ENCODE results near the gene TXNRD1.
"Not testable (repeated sequence)": the region's sequence is repeated elsewhere in the genome, so short reads cannot be mapped to it uniquely, and the experiment has no call there.

The TXNRD1 gene

GRCh38 chr12:104230304-104231095 is 14.9 kb downstream of the TXNRD1 start:
- in situ Hi-C loops (cut with MboI; ENCODE audit: low sequenced_read_pairs) = no loop called here

DNA sequence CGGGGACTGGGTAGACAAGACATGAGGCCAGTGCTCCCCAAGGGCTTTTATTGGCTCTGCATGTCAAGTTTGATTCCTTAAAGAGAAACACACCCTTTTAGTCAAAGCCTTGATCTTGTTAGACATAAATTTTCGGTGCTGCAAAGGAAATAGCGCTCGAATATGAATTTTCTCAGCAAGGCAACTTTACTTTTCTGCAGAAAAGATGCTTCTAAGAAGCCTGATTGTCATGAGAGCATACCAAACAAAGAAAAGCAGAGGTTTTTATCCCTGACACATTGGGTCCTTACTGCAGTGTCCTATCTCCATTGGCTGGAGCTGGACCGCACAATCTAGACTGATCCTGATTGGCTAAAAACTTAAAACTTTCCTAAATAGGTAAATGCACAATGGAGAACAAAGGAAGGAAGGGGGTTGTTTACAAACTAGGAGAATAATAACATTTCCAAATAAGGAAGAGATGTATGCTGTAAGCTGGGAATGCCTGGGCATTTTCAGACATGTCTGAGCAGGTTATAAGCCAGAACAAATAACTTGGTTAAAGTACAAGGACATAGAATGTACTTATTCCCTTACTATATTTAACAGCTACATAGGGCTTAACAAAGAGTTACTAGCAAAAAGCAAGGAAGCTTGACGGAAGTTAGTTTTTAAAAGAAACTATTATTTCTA is 17.2 kb downstream of the TXNRD1 start:
- in situ Hi-C loops (cut with MboI; ENCODE audit: low sequenced_read_pairs) = no loop called here

- in situ Hi-C loops (cut with MboI; ENCODE audit: low sequenced_read_pairs) = no loop called here
Measured at GRCh38 chr12:104234926-104235499, 19.4 kb downstream of the TXNRD1 start.

DNA sequence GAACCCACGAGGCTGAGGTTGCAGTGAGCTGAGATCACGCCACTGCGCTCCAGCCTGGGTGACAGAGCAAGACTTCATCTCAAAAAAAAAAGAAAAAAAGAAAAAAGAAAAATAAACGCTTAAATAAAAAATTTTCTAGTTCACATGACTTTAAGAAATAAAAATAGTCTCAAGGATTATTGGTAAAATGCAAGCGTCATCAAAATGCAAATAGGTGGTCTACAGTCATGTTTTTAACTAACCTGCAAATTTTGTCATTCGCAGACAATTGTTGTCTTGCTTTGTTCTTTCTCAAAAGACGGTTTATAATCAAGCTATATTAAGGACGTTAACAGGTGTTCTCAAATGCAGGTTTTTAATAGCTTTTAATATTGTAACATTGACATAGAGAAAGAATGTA is 22.4 kb downstream of the TXNRD1 start:
- in situ Hi-C loops (cut with MboI; ENCODE audit: low sequenced_read_pairs) = no loop called here

DNA sequence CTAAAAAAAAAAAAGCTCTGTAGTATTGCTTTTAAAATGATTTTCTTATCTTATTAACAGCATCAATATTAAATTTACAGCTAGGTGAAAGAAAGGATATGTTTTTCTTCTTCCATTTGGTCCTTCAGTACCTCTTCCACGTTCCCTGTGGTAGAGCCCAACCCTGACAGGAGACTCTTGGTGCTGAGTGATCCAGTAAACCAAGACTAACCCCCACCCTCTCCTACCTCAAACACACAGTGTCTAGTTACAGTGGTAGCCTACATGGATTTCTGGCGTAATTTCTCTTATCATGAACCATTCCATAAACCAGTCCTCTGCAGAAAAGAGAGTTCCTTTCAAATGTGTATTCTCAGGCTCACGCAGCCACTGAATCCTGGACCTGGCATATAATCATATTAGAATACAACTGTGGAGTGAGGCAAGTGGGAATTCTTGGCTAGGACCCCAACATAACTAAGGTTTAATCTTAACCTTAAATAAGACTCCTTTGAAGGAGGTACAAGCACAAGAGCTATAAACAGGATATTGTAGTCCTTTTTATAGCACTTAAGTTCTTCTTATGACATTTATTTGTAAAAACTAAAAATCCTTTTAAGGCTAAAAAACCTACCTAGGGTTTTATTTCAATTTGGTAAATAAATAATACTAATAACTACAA is 27.1 kb downstream of the TXNRD1 start:
- in situ Hi-C loops (cut with MboI; ENCODE audit: low sequenced_read_pairs) = no loop called here

GRCh38 chr12:104243551-104243950 is 28.0 kb downstream of the TXNRD1 start:
- in situ Hi-C loops (cut with MboI; ENCODE audit: low sequenced_read_pairs) = no loop called here

DNA sequence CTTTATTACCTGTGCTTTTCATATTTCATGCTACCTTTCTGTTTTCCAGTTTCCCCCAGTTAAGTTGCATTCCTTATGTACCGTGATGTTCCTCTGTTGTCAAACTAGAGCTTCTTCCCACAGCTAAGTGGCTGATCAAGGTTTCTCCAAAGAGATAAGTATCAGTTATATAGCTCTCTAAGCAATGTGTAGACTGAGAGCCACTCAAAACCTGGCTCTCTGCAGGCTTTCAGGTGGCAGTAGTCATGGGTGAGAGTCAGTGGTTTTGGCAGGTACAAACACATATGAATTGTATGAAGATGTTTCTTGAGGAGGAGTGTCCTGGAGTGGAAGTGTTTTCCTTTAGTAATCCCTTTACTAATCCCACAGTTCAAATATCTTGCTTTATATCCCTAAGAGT is 28.4 kb downstream of the TXNRD1 start:
- in situ Hi-C loops (cut with MboI; ENCODE audit: low sequenced_read_pairs) = no loop called here

DNA sequence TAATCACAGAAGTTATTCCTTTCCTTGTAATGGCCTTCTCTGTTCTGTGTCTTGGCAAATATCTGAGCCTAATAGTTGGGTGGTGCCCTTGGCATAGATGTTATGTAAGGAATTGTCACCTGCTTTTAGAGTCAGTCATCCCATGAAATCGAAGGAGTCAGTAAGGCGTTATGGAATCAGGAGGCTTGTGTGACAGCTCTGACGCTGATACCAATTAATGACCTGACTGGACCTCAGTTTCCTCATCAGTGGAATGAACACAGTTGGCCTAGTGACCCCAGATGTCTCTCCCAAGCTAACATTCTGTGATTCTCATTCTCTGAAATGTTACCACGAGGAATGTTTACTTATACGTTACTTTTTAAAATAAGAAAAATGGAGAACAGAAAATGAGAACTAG is 32.1 kb downstream of the TXNRD1 start:
- in situ Hi-C loops (cut with MboI; ENCODE audit: low sequenced_read_pairs) = no loop called here

DNA sequence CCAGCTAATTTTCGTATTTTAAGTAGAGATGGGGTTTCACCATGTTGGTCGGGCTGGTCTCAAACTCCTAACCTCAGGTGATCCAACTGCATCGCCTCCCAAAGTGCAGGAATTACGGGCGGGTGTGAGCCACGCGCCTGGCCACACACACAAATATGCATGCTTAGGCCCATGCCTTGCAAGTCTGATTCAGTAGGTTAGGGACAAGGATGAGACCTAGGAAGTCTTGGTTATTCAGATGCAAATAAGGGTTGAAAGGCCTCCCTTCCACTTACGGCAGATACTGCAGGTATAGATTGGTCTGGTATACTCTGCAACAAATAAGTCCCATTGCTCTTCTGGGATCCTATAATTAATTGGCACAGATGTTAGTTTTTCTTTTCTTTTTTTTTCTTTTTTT is 32.9 kb downstream of the TXNRD1 start:
- in situ Hi-C loops (cut with MboI; ENCODE audit: low sequenced_read_pairs) = no loop called here

DNA sequence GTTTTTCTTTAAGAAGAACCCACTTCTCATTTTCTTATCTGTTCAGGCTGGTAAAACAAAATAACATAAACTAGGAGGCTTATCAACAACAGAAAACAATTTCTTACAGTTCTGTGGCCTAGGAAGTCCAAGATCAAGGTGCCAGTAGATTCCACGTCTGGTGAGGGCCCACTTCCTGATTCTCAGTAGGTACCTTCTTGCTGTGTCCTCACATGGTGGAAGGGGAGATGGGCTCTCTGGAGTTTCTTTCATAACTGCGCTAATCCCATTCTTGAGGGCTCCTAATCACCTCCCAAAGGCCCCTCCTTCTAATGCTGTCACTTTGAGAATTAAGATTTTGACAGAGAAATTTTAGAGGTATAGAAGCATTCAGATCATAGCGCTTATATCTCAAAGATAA is 33.4 kb downstream of the TXNRD1 start:
- in situ Hi-C loops (cut with MboI; ENCODE audit: low sequenced_read_pairs) = no loop called here

DNA sequence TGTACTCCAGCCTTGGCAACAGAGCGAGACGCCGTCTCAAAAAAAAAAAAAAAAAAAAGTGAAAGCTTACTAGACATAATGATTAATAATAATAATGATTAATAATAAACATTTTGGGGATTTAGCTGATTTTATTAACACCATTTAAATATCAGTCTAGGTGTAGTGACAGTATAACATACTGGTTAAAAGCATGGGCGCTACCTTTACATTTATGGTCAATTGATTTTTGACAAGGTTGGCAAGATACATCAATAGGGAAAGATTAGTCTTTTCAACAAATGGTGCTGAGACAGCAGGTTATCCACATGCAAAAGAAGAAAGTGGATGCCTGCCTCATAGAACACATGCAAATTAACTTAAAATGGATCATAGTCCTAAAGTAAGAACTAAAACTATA is 34.3 kb downstream of the TXNRD1 start:
- in situ Hi-C loops (cut with MboI; ENCODE audit: low sequenced_read_pairs) = no loop called here

DNA sequence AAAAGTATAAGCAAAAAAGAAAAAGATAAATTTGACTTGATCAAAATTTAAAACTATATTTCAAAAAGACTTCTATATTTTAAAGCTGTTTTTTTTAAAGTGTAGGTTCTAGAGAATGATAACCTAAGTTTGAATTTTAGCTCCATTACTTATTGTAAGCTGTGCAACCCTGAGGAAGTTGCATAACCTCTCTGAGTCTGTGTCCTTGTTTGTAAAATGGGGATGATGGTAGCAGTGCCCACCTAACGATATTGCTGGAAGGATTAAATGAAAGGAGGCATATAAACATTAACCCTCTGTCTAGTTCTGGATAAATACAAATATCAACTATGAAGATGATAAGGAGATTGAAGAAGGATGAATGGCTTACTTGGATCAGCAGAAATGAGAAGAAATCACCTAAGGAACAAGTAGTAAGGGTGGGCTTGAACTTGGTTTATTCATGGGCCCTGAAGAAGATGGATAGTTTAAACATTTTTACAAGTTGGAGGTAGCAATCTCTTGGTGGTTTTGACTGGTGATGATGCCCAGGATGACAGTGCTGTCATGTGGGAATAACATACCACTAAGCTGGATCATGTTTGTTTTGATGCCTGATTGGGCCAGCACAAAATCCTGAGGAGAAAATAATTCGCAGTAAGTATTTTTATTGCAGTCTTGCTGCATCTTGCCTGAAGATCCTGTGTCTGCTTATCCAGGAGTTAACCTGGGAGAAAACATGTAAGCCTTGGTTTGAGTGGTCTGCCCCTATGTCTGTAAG is 35.0 kb downstream of the TXNRD1 start:
- in situ Hi-C loops (cut with MboI; ENCODE audit: low sequenced_read_pairs) = no loop called here

DNA sequence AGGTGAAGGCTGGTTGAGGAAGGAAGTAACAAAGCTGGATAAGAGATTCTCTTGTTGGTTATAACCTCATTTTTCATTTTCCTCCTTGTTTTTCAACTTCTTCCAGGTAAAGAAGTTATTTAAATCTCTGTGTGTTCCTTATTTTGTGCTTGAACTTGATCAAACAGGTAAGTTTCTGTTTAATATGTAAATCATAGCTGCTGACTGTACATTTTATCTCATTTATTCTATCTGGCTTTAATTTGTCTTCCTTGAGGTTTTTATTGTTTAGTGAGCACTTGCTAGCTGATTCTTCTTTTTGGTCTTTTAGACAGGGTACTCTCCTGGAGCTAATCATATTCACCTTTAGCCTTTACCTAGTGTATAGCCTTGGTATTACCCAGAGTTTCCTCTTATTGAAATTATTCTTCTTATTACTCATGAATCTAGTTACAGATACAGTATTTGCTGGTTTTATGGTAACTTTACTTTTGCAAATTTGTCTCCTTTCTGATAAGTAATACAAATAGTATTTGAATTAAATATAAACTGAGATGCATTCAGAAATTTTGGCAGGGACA is 42.4 kb downstream of the TXNRD1 start:
- in situ Hi-C loops (cut with MboI; ENCODE audit: low sequenced_read_pairs) = no loop called here

DNA sequence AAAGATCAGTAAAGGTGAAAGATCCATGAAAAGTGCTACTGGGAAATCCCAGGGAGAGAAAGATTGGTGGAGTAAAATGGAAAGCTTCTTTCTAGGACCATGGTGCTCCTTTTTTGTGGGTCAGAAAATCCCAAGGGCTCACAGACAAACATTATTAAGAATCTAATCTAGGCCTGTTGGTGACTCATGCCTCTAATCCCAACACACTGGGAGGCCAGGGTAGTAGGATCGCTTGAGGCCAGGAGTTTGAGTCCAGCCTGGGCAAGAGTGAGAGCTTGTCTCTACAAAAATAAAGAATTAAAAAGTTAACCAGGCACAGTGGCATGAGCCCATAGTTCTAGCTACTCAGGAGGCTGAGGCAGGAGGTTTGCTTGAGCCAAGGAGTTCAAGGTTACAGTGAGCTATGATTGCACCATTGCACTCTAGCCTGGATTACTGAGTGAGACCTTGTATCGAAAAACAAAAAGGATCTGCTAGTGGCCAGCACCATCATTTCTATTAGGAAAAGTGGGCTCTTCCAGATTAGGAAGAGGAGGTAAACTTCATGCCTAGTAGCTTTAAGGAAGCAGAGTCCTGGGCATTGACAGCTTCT is 43.0 kb downstream of the TXNRD1 start:
- in situ Hi-C loops (cut with MboI; ENCODE audit: low sequenced_read_pairs) = no loop called here

DNA sequence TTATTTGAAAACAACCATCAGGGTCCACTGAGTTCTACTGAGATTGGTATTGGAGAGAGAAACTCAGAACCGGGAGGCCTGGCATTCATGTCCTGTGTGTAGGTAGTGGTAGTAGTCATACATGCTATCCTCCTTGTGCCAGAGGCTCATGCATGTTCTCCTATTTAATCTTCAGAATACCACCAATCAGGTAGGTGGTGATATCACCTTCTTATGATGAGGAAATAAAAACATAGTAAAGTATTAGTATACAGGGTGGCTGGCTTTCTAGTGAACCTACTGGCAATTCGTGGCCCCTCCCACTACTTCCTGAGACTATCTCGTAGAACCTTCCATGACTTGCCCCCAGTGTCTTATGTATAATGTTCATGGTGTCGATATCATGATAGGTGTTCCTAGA is 47.4 kb downstream of the TXNRD1 start:
- in situ Hi-C loops (cut with MboI; ENCODE audit: low sequenced_read_pairs) = no loop called here

DNA sequence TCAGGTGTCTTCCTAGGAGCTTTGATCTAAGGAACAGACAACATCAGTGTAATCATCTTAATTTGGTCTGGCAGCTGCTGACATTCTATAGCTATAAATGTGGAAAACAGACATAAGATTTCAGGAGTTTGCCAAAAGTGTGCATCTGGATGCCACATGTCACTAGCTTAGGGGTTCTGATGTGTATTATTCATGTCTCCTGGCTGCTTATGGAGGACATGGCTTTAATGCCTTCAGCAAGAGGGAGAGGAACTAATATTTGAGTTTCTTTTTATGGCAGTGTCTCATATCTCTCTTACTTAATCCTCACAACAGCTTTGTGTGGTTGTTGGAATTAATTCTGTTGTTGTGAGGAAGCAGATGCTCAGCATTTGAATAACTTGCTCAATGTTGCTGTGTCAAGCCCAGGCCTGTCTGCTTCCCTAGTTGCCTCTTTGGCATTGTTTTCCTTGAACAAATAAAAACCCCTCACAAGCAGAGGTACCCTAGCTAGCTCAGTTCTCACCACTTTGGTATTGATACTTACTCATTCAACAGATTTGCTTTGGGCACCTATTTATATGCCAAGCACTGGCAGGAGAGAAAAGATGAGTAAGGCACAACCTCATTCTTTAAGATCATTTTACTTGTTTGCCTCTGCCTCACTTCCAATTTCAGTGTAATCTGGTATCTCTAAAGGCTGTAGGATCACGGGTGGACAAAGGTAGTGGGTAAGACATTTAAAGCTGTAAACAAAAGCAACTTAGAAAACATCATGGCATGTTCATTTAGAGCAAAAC is 48.2 kb downstream of the TXNRD1 start:
- in situ Hi-C loops (cut with MboI; ENCODE audit: low sequenced_read_pairs) = no loop called here

DNA sequence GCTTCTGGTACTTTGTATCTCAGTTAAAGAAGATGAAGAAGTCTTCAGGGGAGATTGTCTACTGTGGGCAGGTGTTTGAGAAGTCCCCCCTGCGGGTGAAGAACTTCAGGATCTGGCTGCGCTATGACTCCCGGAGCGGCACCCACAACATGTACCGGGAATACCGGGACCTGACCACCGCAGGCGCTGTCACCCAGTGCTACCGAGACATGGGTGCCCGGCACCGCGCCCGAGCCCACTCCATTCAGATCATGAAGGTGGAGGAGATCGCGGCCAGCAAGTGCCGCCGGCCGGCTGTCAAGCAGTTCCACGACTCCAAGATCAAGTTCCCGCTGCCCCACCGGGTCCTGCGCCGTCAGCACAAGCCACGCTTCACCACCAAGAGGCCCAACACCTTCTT is 49.9 kb downstream of the TXNRD1 start:
- in situ Hi-C loops (cut with MboI; ENCODE audit: low sequenced_read_pairs) = not testable (repeated sequence)

GRCh38 chr12:104272938-104273337 is 57.4 kb downstream of the TXNRD1 start:
- in situ Hi-C loops (cut with MboI; ENCODE audit: low sequenced_read_pairs) = no loop called here

DNA sequence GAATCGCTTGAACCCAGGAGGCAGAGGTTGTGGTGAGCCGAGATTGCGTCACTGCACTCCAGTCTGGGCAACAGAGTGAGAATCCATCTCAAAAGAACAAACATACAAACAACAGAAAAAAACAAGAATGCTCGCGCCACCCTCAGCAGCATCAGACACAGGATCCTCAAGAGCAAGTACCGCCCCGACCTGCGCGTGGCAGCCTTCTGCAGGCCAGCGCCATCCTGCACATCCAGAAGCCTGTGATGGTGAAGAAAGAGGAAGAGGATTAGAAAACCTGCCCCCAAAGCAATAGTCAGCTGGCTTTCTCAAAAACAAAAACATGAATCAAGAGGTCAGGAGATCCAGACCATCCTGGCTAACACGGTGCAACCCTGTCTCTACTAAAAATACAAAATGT is 57.9 kb downstream of the TXNRD1 start:
- in situ Hi-C loops (cut with MboI; ENCODE audit: low sequenced_read_pairs) = no loop called here

GRCh38 chr12:104274811-104275210 is 59.2 kb downstream of the TXNRD1 start:
- in situ Hi-C loops (cut with MboI; ENCODE audit: low sequenced_read_pairs) = no loop called here
